Small intestine (tissue), 7 donors: ENCODE data around the gene HIC2. TPM values are rescaled to one million over a fixed set of nuclear protein-coding genes. Genes with fewer than 3 reads are reported as not detected.
"Not testable (repeated sequence)": the region's sequence is repeated elsewhere in the genome, so short reads cannot be mapped to it uniquely, and the experiment has no call there.

Experiments used
- DNase-seq, 2 donors: peaks; one replicate each; pipeline versions ENCODE4 v3.0.0 to v3.0.0-alpha.2; 2013
- FAIRE-seq: peaks from 2 replicates; lab custom pipeline; 2012; peaks lifted over from hg19 to GRCh38; lab: Jason Lieb, UNC
- H3K27ac ChIP-seq, 3 donors: one replicate each; pipeline ENCODE4 v1.5.1; 2013; ENCODE audit warnings: low read length in 2 of 3, mild to moderate bottlenecking in 2 of 3, control low read depth in 1 of 3, inconsistent platforms in 1 of 3, low read depth in 1 of 3, moderate library complexity in 1 of 3
- H3K27me3 ChIP-seq, 3 donors: one replicate each; pipeline ENCODE4 v1.6.1; 2013; ENCODE audit warnings: low read length in 3 of 3, inconsistent platforms in 1 of 3; ENCODE audit not compliant: control insufficient read depth in 3 of 3, insufficient read depth in 3 of 3
- H3K36me3 ChIP-seq, 3 donors: one replicate each; pipeline ENCODE4 v1.6.1; 2013; ENCODE audit warnings: low read length in 3 of 3, inconsistent platforms in 1 of 3, low read depth in 1 of 3, mild to moderate bottlenecking in 1 of 3, moderate library complexity in 1 of 3; ENCODE audit not compliant: control insufficient read depth in 3 of 3, insufficient read depth in 2 of 3
- H3K4me1 ChIP-seq, 3 donors: one replicate each; pipeline ENCODE4 v1.6.1; 2013; ENCODE audit warnings: low read length in 2 of 3, inconsistent platforms in 1 of 3, low read depth in 1 of 3, mild to moderate bottlenecking in 1 of 3, moderate library complexity in 1 of 3; ENCODE audit not compliant: control insufficient read depth in 3 of 3, insufficient read depth in 2 of 3
- H3K4me3 ChIP-seq, 3 donors: one replicate each; pipeline ENCODE4 v1.5.1; 2013; ENCODE audit warnings: low read length in 3 of 3, control low read depth in 1 of 3, inconsistent platforms in 1 of 3, low read depth in 1 of 3, mild to moderate bottlenecking in 1 of 3, moderate library complexity in 1 of 3
- H3K9me3 ChIP-seq, 2 donors: one replicate each; pipeline ENCODE4 v1.6.1; 2013; ENCODE audit warnings: low read depth in 1 of 2, low read length in 1 of 2; ENCODE audit not compliant: control insufficient read depth in 2 of 2, insufficient read depth in 1 of 2
- WGBS, 3 donors: extraction: QIAGEN DNeasy Blood & Tissue Kit; methylation state at CpG; one replicate each; pipeline ENCODE4 v1.1.7; 2013; 5-methylcytosine and 5-hydroxymethylcytosine counted together
- polyA plus RNA-seq, 4 donors: library from polyadenylated mRNA; stranded (reverse) in 3 of 4; unstranded in 1 of 4; fragments of 200-250 nt in 3 of 4; fragments of 120-200 nt in 1 of 4; gene quantifications; one replicate each; pipeline versions ENCODE4 v1.2.1 to v1.2.3, GENCODE V29; 2013
- donor health status: healthy with polysubstance abuse.
- donor health status: control.
- donor health status: control.
- donor health status: Bipolar disorder and iron deficiency.
- donor health status: healthy.

Gene HIC2
- polyA plus RNA-seq, 4 donors: 0.81 to 28.6 (median 1.5) TPM

- H3K4me1 ChIP-seq, DNase-seq, H3K9me3 ChIP-seq, FAIRE-seq, H3K27ac ChIP-seq, H3K27me3 ChIP-seq, H3K4me3 ChIP-seq: not testable (repeated sequence)
- peaks cover 0 to 34% (median 8%) of the 10 kb centered on the region in 3 donors for H3K36me3 ChIP-seq
- 83 to 96% (median 85%) methylated on average over 2 to 4 of the region's 6 CpGs for WGBS, 3 donors
Measured at GRCh38 chr22:21441170-21441569, 24.0 kb downstream of the HIC2 start.

GRCh38 chr22:21442123-21442522, 25.0 kb downstream of the HIC2 start:
- H3K27me3 ChIP-seq, DNase-seq, H3K9me3 ChIP-seq, H3K4me3 ChIP-seq, H3K27ac ChIP-seq, FAIRE-seq, H3K4me1 ChIP-seq: not testable (repeated sequence)
- no CpG with 5 or more reads among the region's 9 CpGs for WGBS, 3 donors
- H3K36me3 ChIP-seq: peaks cover 0 to 44% (median 8%) of the 10 kb centered on the region in 3 donors

GRCh38 chr22:21442646-21443045, 25.5 kb downstream of the HIC2 start:
- H3K27me3 ChIP-seq, DNase-seq, FAIRE-seq, H3K27ac ChIP-seq, H3K4me3 ChIP-seq, H3K9me3 ChIP-seq, H3K4me1 ChIP-seq: not testable (repeated sequence)
- WGBS, 3 donors: 95 to 100% methylated on average over 1 of the region's 15 CpGs; no CpG with 5 or more reads in 1 of the 3 donors
- H3K36me3 ChIP-seq: peaks cover 0 to 49% (median 8%) of the 10 kb centered on the region in 3 donors

- Histone ChIP-seq H3K27me3 (no peaks in the 10 kb centered on the region), H3K4me1 (no peaks in the 10 kb centered on the region), H3K36me3 (peaks cover 0 to 54% (median 8%) of the 10 kb centered on the region in 3 donors), H3K4me3 (no peak overlapping the region), H3K27ac (no peak overlapping the region), H3K9me3 (no peaks in the 10 kb centered on the region)
- DNase-seq (no peak), FAIRE-seq (no peak)
- 89 to 96% (median 92%) methylated on average over 12 to 13 of the region's 13 CpGs for WGBS, 3 donors
Measured at GRCh38 chr22:21443057-21443734, 26.0 kb downstream of the HIC2 start.

- 90 to 96% (median 91%) methylated on average over 16 of the region's 16 CpGs for WGBS, 3 donors
Measured at GRCh38 chr22:21443735-21444421, 26.7 kb downstream of the HIC2 start.

GRCh38 chr22:21444701-21445436, 27.7 kb downstream of the HIC2 start:
- WGBS, 3 donors: 91 to 92% (median 92%) methylated on average over 32 to 35 of the region's 35 CpGs
- Histone ChIP-seq H3K4me3 (no peak overlapping the region), H3K27ac (no peak overlapping the region), H3K36me3 (peaks cover 0 to 69% (median 8%) of the 10 kb centered on the region in 3 donors), H3K4me1 (no peaks in the 10 kb centered on the region), H3K27me3 (no peaks in the 10 kb centered on the region), H3K9me3 (no peaks in the 10 kb centered on the region)
- FAIRE-seq (no peak), DNase-seq (no peak)

More at GRCh38 chr22:21443735-21444421, 26.7 kb downstream of the HIC2 start:
- H3K27me3 ChIP-seq: no peaks in the 10 kb centered on the region
- H3K36me3 ChIP-seq: peaks cover 0 to 61% (median 8%) of the 10 kb centered on the region in 3 donors
- no peak for DNase-seq
- H3K9me3 ChIP-seq: no peaks in the 10 kb centered on the region
- FAIRE-seq: no peak
- H3K27ac ChIP-seq: no peak overlapping the region
- no peaks in the 10 kb centered on the region for H3K4me1 ChIP-seq
- no peak overlapping the region for H3K4me3 ChIP-seq

GRCh38 chr22:21445437-21446127, 28.4 kb downstream of the HIC2 start:
- Histone ChIP-seq H3K4me1 (no peaks in the 10 kb centered on the region), H3K27ac (no peak overlapping the region), H3K36me3 (peaks cover 0 to 76% (median 8%) of the 10 kb centered on the region in 3 donors), H3K4me3 (no peak overlapping the region), H3K9me3 (no peaks in the 10 kb centered on the region), H3K27me3 (no peaks in the 10 kb centered on the region)
- WGBS, 3 donors: 94 to 96% (median 94%) methylated on average over 21 to 27 of the region's 27 CpGs
- DNase-seq (no peak), FAIRE-seq (no peak)
